ENCODE measurements around the gene DTD2. TPM values are rescaled to one million over a fixed set of nuclear protein-coding genes. Genes with fewer than 3 reads are reported as not detected.

DTD2 gene
- total and polyA plus RNA-seq, 9 of the 15 experiments (the other 6 are each of a cell fraction or from before 2014, with no cell fraction given): 3.8 to 24.1 (median 15.2) TPM

DNA sequence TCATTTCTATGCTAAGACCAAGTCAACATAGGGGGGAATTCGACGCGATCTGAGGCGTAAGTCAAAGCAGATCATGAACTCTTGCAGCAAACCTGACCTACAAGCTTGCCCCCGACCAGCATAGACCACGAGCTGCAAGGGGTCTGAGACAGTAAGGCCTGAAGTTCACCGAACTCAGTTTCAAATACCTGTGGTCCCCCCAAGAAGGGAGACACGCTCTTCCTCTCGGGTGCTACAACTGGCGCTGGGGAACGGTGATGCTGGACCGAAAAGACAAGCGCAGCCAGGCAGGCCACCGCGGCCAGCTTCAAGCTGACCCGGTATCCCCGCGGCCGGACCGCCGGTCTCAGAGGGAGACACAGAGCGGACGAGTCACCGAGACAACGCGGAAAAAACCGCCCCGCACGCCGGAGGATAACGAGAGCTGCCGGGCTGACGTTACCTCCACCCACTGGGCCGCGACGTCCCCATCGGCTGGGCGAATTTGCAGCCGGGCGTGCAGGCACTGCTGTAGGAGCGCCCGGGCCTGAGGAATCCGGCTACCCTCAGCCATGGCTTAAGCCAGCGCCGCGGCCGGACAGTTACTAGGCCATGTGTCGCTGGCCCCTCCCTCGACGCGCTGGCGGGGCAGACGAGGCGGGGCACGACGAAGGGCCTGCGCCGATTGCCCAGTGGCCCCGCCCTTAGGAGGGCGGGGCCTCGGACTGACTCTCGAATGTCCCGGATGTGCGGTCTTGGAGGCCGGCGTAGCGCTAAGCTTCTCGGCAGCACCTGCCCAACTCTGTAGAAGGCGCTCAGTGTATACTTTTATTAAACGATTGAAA lies at the start of gene DTD2 (continued):
- TF ChIP-seq, protein P1, sequence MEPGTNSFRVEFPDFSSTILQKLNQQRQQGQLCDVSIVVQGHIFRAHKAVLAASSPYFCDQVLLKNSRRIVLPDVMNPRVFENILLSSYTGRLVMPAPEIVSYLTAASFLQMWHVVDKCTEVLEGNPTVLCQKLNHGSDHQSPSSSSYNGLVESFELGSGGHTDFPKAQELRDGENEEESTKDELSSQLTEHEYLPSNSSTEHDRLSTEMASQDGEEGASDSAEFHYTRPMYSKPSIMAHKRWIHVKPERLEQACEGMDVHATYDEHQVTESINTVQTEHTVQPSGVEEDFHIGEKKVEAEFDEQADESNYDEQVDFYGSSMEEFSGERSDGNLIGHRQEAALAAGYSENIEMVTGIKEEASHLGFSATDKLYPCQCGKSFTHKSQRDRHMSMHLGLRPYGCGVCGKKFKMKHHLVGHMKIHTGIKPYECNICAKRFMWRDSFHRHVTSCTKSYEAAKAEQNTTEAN (CRISPR knock-in tag; IDR thresholded peaks at IDR 0.05): no peak
- TF ChIP-seq, protein P2, sequence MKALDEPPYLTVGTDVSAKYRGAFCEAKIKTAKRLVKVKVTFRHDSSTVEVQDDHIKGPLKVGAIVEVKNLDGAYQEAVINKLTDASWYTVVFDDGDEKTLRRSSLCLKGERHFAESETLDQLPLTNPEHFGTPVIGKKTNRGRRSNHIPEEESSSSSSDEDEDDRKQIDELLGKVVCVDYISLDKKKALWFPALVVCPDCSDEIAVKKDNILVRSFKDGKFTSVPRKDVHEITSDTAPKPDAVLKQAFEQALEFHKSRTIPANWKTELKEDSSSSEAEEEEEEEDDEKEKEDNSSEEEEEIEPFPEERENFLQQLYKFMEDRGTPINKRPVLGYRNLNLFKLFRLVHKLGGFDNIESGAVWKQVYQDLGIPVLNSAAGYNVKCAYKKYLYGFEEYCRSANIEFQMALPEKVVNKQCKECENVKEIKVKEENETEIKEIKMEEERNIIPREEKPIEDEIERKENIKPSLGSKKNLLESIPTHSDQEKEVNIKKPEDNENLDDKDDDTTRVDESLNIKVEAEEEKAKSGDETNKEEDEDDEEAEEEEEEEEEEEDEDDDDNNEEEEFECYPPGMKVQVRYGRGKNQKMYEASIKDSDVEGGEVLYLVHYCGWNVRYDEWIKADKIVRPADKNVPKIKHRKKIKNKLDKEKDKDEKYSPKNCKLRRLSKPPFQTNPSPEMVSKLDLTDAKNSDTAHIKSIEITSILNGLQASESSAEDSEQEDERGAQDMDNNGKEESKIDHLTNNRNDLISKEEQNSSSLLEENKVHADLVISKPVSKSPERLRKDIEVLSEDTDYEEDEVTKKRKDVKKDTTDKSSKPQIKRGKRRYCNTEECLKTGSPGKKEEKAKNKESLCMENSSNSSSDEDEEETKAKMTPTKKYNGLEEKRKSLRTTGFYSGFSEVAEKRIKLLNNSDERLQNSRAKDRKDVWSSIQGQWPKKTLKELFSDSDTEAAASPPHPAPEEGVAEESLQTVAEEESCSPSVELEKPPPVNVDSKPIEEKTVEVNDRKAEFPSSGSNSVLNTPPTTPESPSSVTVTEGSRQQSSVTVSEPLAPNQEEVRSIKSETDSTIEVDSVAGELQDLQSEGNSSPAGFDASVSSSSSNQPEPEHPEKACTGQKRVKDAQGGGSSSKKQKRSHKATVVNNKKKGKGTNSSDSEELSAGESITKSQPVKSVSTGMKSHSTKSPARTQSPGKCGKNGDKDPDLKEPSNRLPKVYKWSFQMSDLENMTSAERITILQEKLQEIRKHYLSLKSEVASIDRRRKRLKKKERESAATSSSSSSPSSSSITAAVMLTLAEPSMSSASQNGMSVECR (CRISPR knock-in tag; IDR thresholded peaks at IDR 0.05): peak; percentile 51; the same call in 1 of the 2 replicates
- TF ChIP-seq EHMT2 (IDR thresholded peaks at IDR 0.05): no peak
- TF ChIP-seq RCOR1 (IDR thresholded peaks at IDR 0.05; ENCODE audit: borderline replicate concordance in 1 of 2, low read depth in 2 of 2, low read length in 2 of 2): no peak
- TF ChIP-seq, protein P3, sequence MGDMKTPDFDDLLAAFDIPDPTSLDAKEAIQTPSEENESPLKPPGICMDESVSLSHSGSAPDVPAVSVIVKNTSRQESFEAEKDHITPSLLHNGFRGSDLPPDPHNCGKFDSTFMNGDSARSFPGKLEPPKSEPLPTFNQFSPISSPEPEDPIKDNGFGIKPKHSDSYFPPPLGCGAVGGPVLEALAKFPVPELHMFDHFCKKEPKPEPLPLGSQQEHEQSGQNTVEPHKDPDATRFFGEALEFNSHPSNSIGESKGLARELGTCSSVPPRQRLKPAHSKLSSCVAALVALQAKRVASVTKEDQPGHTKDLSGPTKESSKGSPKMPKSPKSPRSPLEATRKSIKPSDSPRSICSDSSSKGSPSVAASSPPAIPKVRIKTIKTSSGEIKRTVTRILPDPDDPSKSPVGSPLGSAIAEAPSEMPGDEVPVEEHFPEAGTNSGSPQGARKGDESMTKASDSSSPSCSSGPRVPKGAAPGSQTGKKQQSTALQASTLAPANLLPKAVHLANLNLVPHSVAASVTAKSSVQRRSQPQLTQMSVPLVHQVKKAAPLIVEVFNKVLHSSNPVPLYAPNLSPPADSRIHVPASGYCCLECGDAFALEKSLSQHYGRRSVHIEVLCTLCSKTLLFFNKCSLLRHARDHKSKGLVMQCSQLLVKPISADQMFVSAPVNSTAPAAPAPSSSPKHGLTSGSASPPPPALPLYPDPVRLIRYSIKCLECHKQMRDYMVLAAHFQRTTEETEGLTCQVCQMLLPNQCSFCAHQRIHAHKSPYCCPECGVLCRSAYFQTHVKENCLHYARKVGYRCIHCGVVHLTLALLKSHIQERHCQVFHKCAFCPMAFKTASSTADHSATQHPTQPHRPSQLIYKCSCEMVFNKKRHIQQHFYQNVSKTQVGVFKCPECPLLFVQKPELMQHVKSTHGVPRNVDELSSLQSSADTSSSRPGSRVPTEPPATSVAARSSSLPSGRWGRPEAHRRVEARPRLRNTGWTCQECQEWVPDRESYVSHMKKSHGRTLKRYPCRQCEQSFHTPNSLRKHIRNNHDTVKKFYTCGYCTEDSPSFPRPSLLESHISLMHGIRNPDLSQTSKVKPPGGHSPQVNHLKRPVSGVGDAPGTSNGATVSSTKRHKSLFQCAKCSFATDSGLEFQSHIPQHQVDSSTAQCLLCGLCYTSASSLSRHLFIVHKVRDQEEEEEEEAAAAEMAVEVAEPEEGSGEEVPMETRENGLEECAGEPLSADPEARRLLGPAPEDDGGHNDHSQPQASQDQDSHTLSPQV (IDR thresholded peaks at IDR 0.05): 0 out of 2 replicates have a peak, but pooled peaks have one; percentile 20
- TF ChIP-seq THRAP3 (IDR thresholded peaks at IDR 0.05; ENCODE audit: borderline replicate concordance): no peak
- TF ChIP-seq ZNF408 (CRISPR knock-in tag; IDR thresholded peaks at IDR 0.05; ENCODE audit: low read depth): no peak
- TF ChIP-seq HOXB6 (CRISPR knock-in tag; IDR thresholded peaks at IDR 0.05; ENCODE audit: borderline replicate concordance): no peak
- TF ChIP-seq, protein P4, sequence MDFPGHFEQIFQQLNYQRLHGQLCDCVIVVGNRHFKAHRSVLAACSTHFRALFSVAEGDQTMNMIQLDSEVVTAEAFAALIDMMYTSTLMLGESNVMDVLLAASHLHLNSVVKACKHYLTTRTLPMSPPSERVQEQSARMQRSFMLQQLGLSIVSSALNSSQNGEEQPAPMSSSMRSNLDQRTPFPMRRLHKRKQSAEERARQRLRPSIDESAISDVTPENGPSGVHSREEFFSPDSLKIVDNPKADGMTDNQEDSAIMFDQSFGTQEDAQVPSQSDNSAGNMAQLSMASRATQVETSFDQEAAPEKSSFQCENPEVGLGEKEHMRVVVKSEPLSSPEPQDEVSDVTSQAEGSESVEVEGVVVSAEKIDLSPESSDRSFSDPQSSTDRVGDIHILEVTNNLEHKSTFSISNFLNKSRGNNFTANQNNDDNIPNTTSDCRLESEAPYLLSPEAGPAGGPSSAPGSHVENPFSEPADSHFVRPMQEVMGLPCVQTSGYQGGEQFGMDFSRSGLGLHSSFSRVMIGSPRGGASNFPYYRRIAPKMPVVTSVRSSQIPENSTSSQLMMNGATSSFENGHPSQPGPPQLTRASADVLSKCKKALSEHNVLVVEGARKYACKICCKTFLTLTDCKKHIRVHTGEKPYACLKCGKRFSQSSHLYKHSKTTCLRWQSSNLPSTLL (IDR thresholded peaks at IDR 0.05): no peak
- TF ChIP-seq PHF8 (IDR thresholded peaks at IDR 0.05; ENCODE audit: borderline replicate concordance, low read length): peak; percentile 93
- TF ChIP-seq, protein P5, sequence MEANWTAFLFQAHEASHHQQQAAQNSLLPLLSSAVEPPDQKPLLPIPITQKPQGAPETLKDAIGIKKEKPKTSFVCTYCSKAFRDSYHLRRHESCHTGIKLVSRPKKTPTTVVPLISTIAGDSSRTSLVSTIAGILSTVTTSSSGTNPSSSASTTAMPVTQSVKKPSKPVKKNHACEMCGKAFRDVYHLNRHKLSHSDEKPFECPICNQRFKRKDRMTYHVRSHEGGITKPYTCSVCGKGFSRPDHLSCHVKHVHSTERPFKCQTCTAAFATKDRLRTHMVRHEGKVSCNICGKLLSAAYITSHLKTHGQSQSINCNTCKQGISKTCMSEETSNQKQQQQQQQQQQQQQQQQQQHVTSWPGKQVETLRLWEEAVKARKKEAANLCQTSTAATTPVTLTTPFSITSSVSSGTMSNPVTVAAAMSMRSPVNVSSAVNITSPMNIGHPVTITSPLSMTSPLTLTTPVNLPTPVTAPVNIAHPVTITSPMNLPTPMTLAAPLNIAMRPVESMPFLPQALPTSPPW (CRISPR knock-in tag; IDR thresholded peaks at IDR 0.05): peak; percentile 90
- no peak for TF ChIP-seq NFIC (IDR thresholded peaks at IDR 0.05)
